HepG2 (cell line): ENCODE measurements around the gene CYTH1. TPM values are rescaled to one million over a fixed set of nuclear protein-coding genes. Genes with fewer than 3 reads are reported as not detected.

Experiments
- BORCS8-MEF2B ChIP-seq: sonication (generic); formaldehyde crosslinking; IDR thresholded peaks from 2 replicates; pipeline ENCODE4 v1.8.0; 2022; ENCODE audit warnings: mild to moderate bottlenecking, missing genetic modification reagents
- ESRRA ChIP-seq: sonication (generic); formaldehyde crosslinking; IDR thresholded peaks from 2 replicates; pipeline ENCODE4 v1.5.1; 2020; ENCODE audit warnings: mild to moderate bottlenecking, low read depth, missing genetic modification reagents
- GATAD2A ChIP-seq: IDR thresholded peaks from 2 replicates; pipeline ENCODE4 v1.6.1; 2016
- KLF16 ChIP-seq, 2 experiments: sonication (generic) in 1 of 2; formaldehyde crosslinking in 1 of 2; IDR thresholded peaks; 2 replicates each; pipeline versions ENCODE4 v1.6.1 to v1.8.0; 2016 to 2023; ENCODE audit warnings: missing genetic modification reagents in 2 of 2, missing compliant biosample characterization in 1 of 2
- NFIB ChIP-seq: sonication (generic); formaldehyde crosslinking; IDR thresholded peaks from 2 replicates; pipeline ENCODE4 v1.9.0; 2021; ENCODE audit warnings: missing genetic modification reagents, mild to moderate bottlenecking, borderline replicate concordance
- PHF8 ChIP-seq: sonication (generic); formaldehyde crosslinking; IDR thresholded peaks from 2 replicates; pipeline ENCODE4 v1.5.0; 2020; ENCODE audit warnings: missing genetic modification reagents
- SMYD3 ChIP-seq: sonication (generic); formaldehyde crosslinking; IDR thresholded peaks from 2 replicates; pipeline ENCODE4 v1.8.1; 2023; ENCODE audit warnings: mild to moderate bottlenecking, missing genetic modification reagents
- TAF15 ChIP-seq: fragments of 200-400 bp; formaldehyde crosslinking; IDR thresholded peaks from one replicate; pipeline ENCODE4 v1.6.1; 2018; ENCODE audit warnings: mild to moderate bottlenecking, low read depth, low read length; ENCODE audit not compliant: poor library complexity, severe bottlenecking
- TEAD2 ChIP-seq: sonication (generic); formaldehyde crosslinking; IDR thresholded peaks from 2 replicates; pipeline ENCODE4 v1.9.0; 2021; ENCODE audit warnings: missing genetic modification reagents
- TOPORS ChIP-seq: sonication (generic); formaldehyde crosslinking; IDR thresholded peaks from 2 replicates; pipeline ENCODE4 v1.8.0; 2023; ENCODE audit warnings: mild to moderate bottlenecking, missing genetic modification reagents
- TSC22D2 ChIP-seq: sonication (generic); formaldehyde crosslinking; IDR thresholded peaks from 2 replicates; pipeline ENCODE4 v1.5.1; 2020; ENCODE audit warnings: missing genetic modification reagents, mild to moderate bottlenecking, borderline replicate concordance
- ZBTB7B ChIP-seq: sonication (generic); formaldehyde crosslinking; IDR thresholded peaks from 2 replicates; pipeline ENCODE4 v1.4.0; 2020; ENCODE audit warnings: missing genetic modification reagents
- ZHX2 ChIP-seq, 2 experiments: sonication (generic) in 1 of 2; formaldehyde crosslinking in 1 of 2; IDR thresholded peaks; 2 replicates each; pipeline versions ENCODE4 v1.6.1 to v1.9.0; 2014 to 2022; ENCODE audit warnings: antibody characterized with exemption in 1 of 2, borderline replicate concordance in 1 of 2, inconsistent platforms in 1 of 2, low read depth in 1 of 2, missing genetic modification reagents in 1 of 2
- ZMAT3 ChIP-seq: sonication (generic); formaldehyde crosslinking; conservative IDR thresholded peaks from 2 replicates; pipeline ENCODE4 v1.7.0; 2021; ENCODE audit warnings: missing genetic modification reagents
- ZNF598 ChIP-seq: sonication (generic); formaldehyde crosslinking; IDR thresholded peaks from 2 replicates; pipeline ENCODE4 v1.5.1; 2020; ENCODE audit warnings: mild to moderate bottlenecking, missing genetic modification reagents, borderline replicate concordance
- ZNF629 ChIP-seq: sonication (generic); formaldehyde crosslinking; conservative IDR thresholded peaks from 2 replicates; pipeline ENCODE4 v1.5.0; 2020; ENCODE audit warnings: missing genetic modification reagents
- ZNF781 ChIP-seq: sonication (generic); formaldehyde crosslinking; IDR thresholded peaks from 2 replicates; pipeline ENCODE4 v1.5.1; 2020; ENCODE audit warnings: borderline replicate concordance, mild to moderate bottlenecking, missing genetic modification reagents; ENCODE audit errors: not compliant biosample characterization
- ZNF788 ChIP-seq: sonication (generic); formaldehyde crosslinking; IDR thresholded peaks from 2 replicates; pipeline ENCODE4 v1.5.0; 2020; ENCODE audit warnings: mild to moderate bottlenecking, missing genetic modification reagents, borderline replicate concordance
- polyA plus RNA-seq, 8 experiments: library from polyadenylated mRNA; depleted of rRNA in 3 of 8; stranded (reverse) in 7 of 8; unstranded in 1 of 8; fragments of >200 nt; fragmentation: Illumina TruSeq in 4 of 8; extraction: Trizol in 4 of 8; gene quantifications; 2 replicates each; pipeline versions ENCODE4 v1.2.1 to v1.2.3, GENCODE V29; 2011 to 2016; ENCODE audit warnings: low read depth in 4 of 8, missing spikeins in 1 of 8, mixed read lengths in 1 of 8; ENCODE audit not compliant: insufficient read depth in 1 of 8
- total RNA-seq, 5 experiments: library from RNA; depleted of rRNA; stranded (reverse); fragments of >200 nt; fragmentation: Illumina TruSeq; extraction: Trizol; gene quantifications; 2 replicates each; pipeline ENCODE4 v1.2.3, GENCODE V29; 2016; ENCODE audit warnings: low read depth in 1 of 5
- TF ChIP-seq, protein P1 (sequence below): IDR thresholded peaks from 2 replicates; pipeline ENCODE4 v1.6.1; 2016
- TF ChIP-seq, protein P2 (sequence below): sonication (generic); formaldehyde crosslinking; IDR thresholded peaks from 2 replicates; pipeline ENCODE4 v1.8.1; 2023; ENCODE audit warnings: mild to moderate bottlenecking, missing genetic modification reagents
- TF ChIP-seq, protein P3 (sequence below): sonication (generic); formaldehyde crosslinking; IDR thresholded peaks from 2 replicates; pipeline ENCODE4 v1.4.0; 2020; ENCODE audit warnings: mild to moderate bottlenecking, missing genetic modification reagents

The CYTH1 gene
- total and polyA plus RNA-seq, 2 of the 13 experiments (the other 11 are each of a cell fraction or from before 2014, with no cell fraction given) = 20.1 to 48.9 TPM

DNA sequence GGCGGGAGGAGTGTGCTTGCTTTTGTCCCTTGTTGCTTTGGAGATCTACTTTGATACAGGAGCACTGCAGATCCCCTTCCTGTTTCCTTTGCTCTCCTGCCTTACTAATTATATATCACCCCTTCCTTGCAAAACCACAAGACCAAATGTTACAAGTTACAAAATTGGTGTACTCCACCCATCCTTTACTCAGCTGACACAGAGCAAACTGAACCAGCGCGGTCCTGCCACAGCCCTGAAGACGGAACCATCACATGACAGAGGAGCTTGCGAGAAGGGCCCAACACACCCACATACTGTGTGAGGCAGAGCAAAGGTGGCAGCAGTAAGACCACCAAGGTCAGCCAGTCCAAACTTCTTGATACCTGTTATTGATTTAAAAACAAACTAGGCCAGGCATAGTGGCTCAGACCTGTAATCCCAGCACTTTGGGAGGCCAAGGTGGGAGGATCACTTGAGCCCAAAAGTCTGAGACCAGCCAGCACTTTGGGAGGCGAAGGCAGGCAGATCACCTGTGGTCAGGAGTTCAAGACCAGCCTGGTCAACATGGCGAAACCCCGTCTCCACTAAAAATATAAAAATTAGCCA is 33.2 kb downstream of the CYTH1 start (continued):
- TF ChIP-seq ZHX2 (IDR thresholded peaks at IDR 0.05; ENCODE audit: low read depth) (0 out of 2 replicates have a peak, but pooled peaks have one; percentile 42), ZHX2 (CRISPR knock-in tag; IDR thresholded peaks at IDR 0.05; ENCODE audit: borderline replicate concordance) (no peak), KLF16 (CRISPR knock-in tag; IDR thresholded peaks at IDR 0.05) (peak in 1 of 2 experiments; percentile 45; a peak in 1 of 4 replicates), ZBTB7B (CRISPR knock-in tag) (peak; percentile 100), TEAD2 (CRISPR knock-in tag) (no peak), TOPORS (CRISPR knock-in tag) (peak; percentile 88), ZNF781 (CRISPR knock-in tag) (peak; percentile 26), ZNF788 (CRISPR knock-in tag) (peak; percentile 64; the same call in 1 of the 2 replicates), BORCS8-MEF2B (CRISPR knock-in tag) (peak; percentile 56; the same call in 1 of the 2 replicates), ZMAT3 (CRISPR knock-in tag) (0 out of 2 replicates have a peak, but pooled peaks have one; percentile 25), ESRRA (peak; percentile 78), PHF8 (peak; percentile 45), ZNF629 (CRISPR knock-in tag) (peak; percentile 23; the same call in 1 of the 2 replicates), ZNF598 (CRISPR knock-in tag) (0 out of 2 replicates have a peak, but pooled peaks have one; percentile 55), TSC22D2 (no peak), GATAD2A (CRISPR knock-in tag) (peak; percentile 93), NFIB (CRISPR knock-in tag) (no peak), SMYD3 (peak; percentile 80; the same call in 1 of the 2 replicates), TAF15 (no peak)
- TF ChIP-seq, protein P1, sequence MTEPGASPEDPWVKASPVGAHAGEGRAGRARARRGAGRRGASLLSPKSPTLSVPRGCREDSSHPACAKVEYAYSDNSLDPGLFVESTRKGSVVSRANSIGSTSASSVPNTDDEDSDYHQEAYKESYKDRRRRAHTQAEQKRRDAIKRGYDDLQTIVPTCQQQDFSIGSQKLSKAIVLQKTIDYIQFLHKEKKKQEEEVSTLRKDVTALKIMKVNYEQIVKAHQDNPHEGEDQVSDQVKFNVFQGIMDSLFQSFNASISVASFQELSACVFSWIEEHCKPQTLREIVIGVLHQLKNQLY (CRISPR knock-in tag) = peak; percentile 72; the same call in 1 of the 2 replicates
- TF ChIP-seq, protein P2, sequence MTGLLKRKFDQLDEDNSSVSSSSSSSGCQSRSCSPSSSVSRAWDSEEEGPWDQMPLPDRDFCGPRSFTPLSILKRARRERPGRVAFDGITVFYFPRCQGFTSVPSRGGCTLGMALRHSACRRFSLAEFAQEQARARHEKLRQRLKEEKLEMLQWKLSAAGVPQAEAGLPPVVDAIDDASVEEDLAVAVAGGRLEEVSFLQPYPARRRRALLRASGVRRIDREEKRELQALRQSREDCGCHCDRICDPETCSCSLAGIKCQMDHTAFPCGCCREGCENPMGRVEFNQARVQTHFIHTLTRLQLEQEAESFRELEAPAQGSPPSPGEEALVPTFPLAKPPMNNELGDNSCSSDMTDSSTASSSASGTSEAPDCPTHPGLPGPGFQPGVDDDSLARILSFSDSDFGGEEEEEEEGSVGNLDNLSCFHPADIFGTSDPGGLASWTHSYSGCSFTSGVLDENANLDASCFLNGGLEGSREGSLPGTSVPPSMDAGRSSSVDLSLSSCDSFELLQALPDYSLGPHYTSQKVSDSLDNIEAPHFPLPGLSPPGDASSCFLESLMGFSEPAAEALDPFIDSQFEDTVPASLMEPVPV (CRISPR knock-in tag) = 0 out of 2 replicates have a peak, but pooled peaks have one; percentile 64
- TF ChIP-seq, protein P3, sequence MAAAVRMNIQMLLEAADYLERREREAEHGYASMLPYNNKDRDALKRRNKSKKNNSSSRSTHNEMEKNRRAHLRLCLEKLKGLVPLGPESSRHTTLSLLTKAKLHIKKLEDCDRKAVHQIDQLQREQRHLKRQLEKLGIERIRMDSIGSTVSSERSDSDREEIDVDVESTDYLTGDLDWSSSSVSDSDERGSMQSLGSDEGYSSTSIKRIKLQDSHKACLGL (CRISPR knock-in tag) = 0 out of 2 replicates have a peak, but pooled peaks have one; percentile 21
